Measurements from ENCODE around the gene RHBDD1.

The RHBDD1 gene

GRCh38 chr2:227029426-227030105 lies 193.7 kb downstream of the RHBDD1 start:
- no peak for TF ChIP-seq CTCF (IDR thresholded peaks at IDR 0.05; ENCODE audit: borderline replicate concordance, control extremely low read depth, extremely low read depth, insufficient read depth, missing control alignments)

DNA sequence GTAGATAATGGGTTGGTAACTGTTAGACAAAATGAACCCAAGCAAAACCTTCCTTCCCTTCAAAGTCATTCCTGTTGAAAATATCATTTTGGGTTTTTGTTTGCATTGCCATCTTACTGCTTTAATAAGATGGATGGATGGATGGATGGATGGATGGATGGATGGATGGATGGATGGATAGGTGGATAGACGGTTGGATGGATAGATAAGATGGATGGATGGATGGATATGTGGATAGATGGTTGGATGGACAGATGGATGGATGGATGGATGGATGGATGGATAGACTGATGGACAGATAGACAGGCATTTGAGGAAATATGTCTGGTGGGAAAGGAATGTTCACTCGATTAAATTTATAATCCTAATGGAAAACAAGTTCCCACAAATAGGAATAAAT lies 194.9 kb downstream of the RHBDD1 start:
- no peak for DNase-seq (ENCODE audit: low spot score)
- in situ Hi-C loops (cut with MboI; ENCODE audit: low sequenced_read_pairs, unreplicated experiment): no loop called here
- no peak for TF ChIP-seq CTCF (IDR thresholded peaks at IDR 0.05; ENCODE audit: borderline replicate concordance, control extremely low read depth, extremely low read depth, insufficient read depth, missing control alignments)

More at GRCh38 chr2:227029426-227030105, 193.7 kb downstream of the RHBDD1 start:
- in situ Hi-C loops (cut with MboI; ENCODE audit: low sequenced_read_pairs, unreplicated experiment): no loop called here
- DNase-seq (ENCODE audit: low spot score): no peak

DNA sequence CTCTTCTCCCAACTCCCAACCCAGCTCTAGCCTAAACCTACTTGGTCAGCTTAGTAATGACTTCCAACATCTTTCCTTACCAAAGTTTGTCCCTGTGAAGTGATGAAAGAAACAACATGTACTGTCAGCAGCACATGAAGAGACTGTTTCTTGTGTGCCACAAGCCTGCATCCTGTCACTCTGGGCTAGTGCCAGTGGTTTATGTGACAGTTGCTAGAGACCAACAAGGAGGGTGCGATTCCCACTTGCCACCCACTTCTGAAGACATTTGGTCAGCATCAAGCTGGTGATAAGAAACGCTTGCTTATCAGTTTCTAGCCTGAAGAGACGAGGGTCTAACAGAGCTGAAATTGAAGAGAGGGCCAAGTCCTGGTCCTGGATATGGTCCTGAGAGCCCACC lies 195.5 kb downstream of the RHBDD1 start:
- TF ChIP-seq CTCF (IDR thresholded peaks at IDR 0.05; ENCODE audit: borderline replicate concordance, control extremely low read depth, extremely low read depth, insufficient read depth, missing control alignments): no peak
- in situ Hi-C loops (cut with MboI; ENCODE audit: low sequenced_read_pairs, unreplicated experiment): no loop called here
- DNase-seq (ENCODE audit: low spot score): no peak

DNA sequence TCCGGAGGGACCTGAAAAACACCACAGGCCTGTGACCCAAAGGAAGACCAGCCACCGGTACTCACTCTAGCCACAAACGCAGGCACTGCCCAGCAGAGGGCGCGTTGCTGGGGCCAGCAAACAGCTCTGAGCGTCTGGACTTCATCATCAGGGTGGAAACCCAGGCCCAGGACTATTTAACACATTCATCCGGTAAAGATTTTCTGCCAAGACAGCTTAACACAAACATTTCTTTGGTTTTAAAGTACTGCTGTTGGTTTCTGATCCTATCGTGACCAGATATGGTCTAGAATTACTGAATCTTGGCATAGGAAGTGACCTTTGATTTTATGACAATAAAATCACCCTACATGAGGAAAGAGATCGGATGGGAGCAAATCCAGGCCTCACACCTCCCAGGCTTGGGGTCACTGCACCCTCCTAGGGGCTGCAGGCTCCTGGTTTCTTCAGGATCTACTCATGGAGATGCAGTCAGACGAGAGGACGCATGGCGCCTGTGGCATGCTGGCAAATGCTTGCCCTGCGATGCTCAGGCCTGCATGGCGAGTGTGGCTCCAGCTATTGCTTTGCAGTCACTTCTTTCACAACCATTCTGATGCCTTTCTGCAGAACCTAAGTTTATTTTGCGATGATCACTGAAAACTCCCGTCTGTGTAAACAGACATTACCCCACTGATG lies 197.8 kb downstream of the RHBDD1 start:
- DNase-seq (ENCODE audit: low spot score): peak; percentile 56
- in situ Hi-C loops (cut with MboI; ENCODE audit: low sequenced_read_pairs, unreplicated experiment): no loop called here
- TF ChIP-seq CTCF (IDR thresholded peaks at IDR 0.05; ENCODE audit: borderline replicate concordance, control extremely low read depth, extremely low read depth, insufficient read depth, missing control alignments): peak; percentile 71

- TF ChIP-seq CTCF (IDR thresholded peaks at IDR 0.05; ENCODE audit: borderline replicate concordance, control extremely low read depth, extremely low read depth, insufficient read depth, missing control alignments): no peak
- DNase-seq (ENCODE audit: low spot score): no peak
- in situ Hi-C loops (cut with MboI; ENCODE audit: low sequenced_read_pairs, unreplicated experiment): no loop called here
Observed at GRCh38 chr2:227035711-227036367, 200.0 kb downstream of the RHBDD1 start.

GRCh38 chr2:227036527-227036926 lies 200.7 kb downstream of the RHBDD1 start:
- in situ Hi-C loops (cut with MboI; ENCODE audit: low sequenced_read_pairs, unreplicated experiment): no loop called here
- DNase-seq (ENCODE audit: low spot score): no peak
- no peak for TF ChIP-seq CTCF (IDR thresholded peaks at IDR 0.05; ENCODE audit: borderline replicate concordance, control extremely low read depth, extremely low read depth, insufficient read depth, missing control alignments)

All from GM13976 (cell line).